Natural killer cell (primary cell): ENCODE measurements around the gene ADRA2C. TPM values are rescaled to one million over a fixed set of nuclear protein-coding genes. Genes with fewer than 3 reads are reported as not detected.

ENCODE experiments used
- ATAC-seq, 3 donors: fragments of 150-1000 bp in 2 of 3; fragments of 200-7000 bp in 1 of 3; cut with Tn5 transposase; 1 replicate in 1 of 3; 2 replicates in 2 of 3; pipeline ENCODE4 v1.10.0; 2021; ENCODE audit warnings: mild to moderate bottlenecking in 2 of 3, moderate library complexity in 2 of 3
- DNase-seq, 2 donors: peaks; one replicate each; pipeline versions ENCODE4 v3.0.0 to v3.0.0-alpha.2; 2013 to 2021; ENCODE audit warnings: mixed read lengths in 1 of 2
- H3K27ac ChIP-seq: one replicate; pipeline ENCODE4 v1.5.1; 2013; ENCODE audit warnings: mild to moderate bottlenecking, low read length
- H3K27me3 ChIP-seq: one replicate; pipeline ENCODE4 v1.6.1; 2013; ENCODE audit warnings: low read length; ENCODE audit not compliant: control insufficient read depth, insufficient read depth
- H3K36me3 ChIP-seq: one replicate; pipeline ENCODE4 v1.6.1; 2013; ENCODE audit warnings: low read length; ENCODE audit not compliant: control insufficient read depth, insufficient read depth
- H3K4me1 ChIP-seq: one replicate; pipeline ENCODE4 v1.6.1; 2013; ENCODE audit warnings: low read length; ENCODE audit not compliant: control insufficient read depth, insufficient read depth
- H3K4me3 ChIP-seq: one replicate; pipeline ENCODE4 v1.5.1; 2013; ENCODE audit warnings: low read length
- H3K9me3 ChIP-seq: one replicate; pipeline ENCODE4 v1.6.1; 2013; ENCODE audit warnings: low read length; ENCODE audit not compliant: control insufficient read depth, insufficient read depth
- H3K27ac Mint-ChIP-seq, 2 donors: one replicate each; pipeline ENCODE4 v1.8.0; 2022; ENCODE audit warnings: mild to moderate bottlenecking in 2 of 2, mixed read lengths in 2 of 2, moderate library complexity in 1 of 2
- H3K27me3 Mint-ChIP-seq, 2 donors: one replicate each; pipeline ENCODE4 v1.8.0; 2022; ENCODE audit warnings: low read depth in 2 of 2, mixed read lengths in 2 of 2
- H3K36me3 Mint-ChIP-seq: one replicate; pipeline ENCODE4 v1.8.0; 2022; ENCODE audit warnings: mixed read lengths
- H3K4me1 Mint-ChIP-seq, 2 donors: one replicate each; pipeline ENCODE4 v1.8.0; 2022; ENCODE audit warnings: mixed read lengths in 2 of 2
- H3K4me3 Mint-ChIP-seq: one replicate; pipeline ENCODE4 v1.8.0; 2022; ENCODE audit warnings: mild to moderate bottlenecking, moderate library complexity, mixed read lengths
- H3K9me3 Mint-ChIP-seq, 2 donors: one replicate each; pipeline ENCODE4 v1.8.0; 2022; ENCODE audit warnings: mixed read lengths in 2 of 2
- WGBS: methylation state at CpG from one replicate; pipeline ENCODE4 v1.1.7; 2013; ENCODE audit warnings: missing lambda C conversion rate; ENCODE audit not compliant: insufficient coverage; 5-methylcytosine and 5-hydroxymethylcytosine counted together
- intact Hi-C: fragments of 100-400 bp; cut with micrococcal nuclease; formaldehyde crosslinking; loops from one replicate; pipeline ENCODE4 v1.14.2; 2022
- total RNA-seq, 4 donors: library from RNA; stranded (reverse); fragments of 120-200 nt in 1 of 4; gene quantifications; one replicate each; pipeline versions ENCODE4 v1.2.3 to v1.2.4, GENCODE V29; 2013 to 2022
- TF ChIP-seq, protein P1 (sequence below): fragments of 200-600 bp; IDR thresholded peaks from one replicate; pipeline ENCODE4 v1.8.0; 2022; ENCODE audit warnings: antibody characterized with exemption

ADRA2C gene
- total RNA-seq, 3 donors from 2014 or later (not counting 1 experiment from before 2014, with no cell fraction given): not detected

DNA sequence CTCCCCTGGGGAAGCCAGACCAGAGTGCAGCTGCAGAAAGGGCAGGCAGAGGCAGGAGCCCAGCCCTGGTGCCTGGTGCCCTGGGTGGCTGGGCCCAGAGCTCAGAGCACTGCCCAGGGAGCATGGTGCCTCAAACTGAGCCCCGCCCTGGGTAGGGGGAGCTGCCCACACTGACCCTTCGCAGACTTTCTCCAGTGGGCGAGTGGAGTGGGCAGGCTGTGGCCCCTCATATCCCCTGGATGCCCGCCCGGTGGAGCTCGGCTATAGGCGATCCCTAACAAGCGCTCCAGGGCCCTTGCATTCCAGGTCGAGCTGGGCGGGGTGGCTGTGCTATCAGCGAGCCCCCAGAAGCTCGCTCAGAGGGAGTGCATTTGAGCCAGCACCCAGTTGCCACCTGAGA is 17.1 kb upstream of the ADRA2C start:
- Histone ChIP-seq H3K36me3 (no peaks in the 10 kb centered on the region), H3K27ac (no peak overlapping the region), H3K9me3 (no peaks in the 10 kb centered on the region), H3K27me3 (peaks cover 12% of the 10 kb centered on the region), H3K4me3 (no peak overlapping the region), H3K4me1 (no peaks in the 10 kb centered on the region)
- Mint-ChIP-seq H3K9me3 (no peaks in the 10 kb centered on the region), H3K36me3 (no peaks in the 10 kb centered on the region), H3K27ac (no peak overlapping the region), H3K27me3 (peaks cover 38 to 52% of the 10 kb centered on the region in 2 donors), H3K4me1 (peaks cover 0 to 6% of the 10 kb centered on the region in 2 donors), H3K4me3 (no peak overlapping the region)
- TF ChIP-seq, protein P1, sequence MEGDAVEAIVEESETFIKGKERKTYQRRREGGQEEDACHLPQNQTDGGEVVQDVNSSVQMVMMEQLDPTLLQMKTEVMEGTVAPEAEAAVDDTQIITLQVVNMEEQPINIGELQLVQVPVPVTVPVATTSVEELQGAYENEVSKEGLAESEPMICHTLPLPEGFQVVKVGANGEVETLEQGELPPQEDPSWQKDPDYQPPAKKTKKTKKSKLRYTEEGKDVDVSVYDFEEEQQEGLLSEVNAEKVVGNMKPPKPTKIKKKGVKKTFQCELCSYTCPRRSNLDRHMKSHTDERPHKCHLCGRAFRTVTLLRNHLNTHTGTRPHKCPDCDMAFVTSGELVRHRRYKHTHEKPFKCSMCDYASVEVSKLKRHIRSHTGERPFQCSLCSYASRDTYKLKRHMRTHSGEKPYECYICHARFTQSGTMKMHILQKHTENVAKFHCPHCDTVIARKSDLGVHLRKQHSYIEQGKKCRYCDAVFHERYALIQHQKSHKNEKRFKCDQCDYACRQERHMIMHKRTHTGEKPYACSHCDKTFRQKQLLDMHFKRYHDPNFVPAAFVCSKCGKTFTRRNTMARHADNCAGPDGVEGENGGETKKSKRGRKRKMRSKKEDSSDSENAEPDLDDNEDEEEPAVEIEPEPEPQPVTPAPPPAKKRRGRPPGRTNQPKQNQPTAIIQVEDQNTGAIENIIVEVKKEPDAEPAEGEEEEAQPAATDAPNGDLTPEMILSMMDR: no peak
- WGBS: 81% methylated on average over 12 of the region's 12 CpGs
- intact Hi-C loops: no loop called here
- no peak for DNase-seq
- no peak for ATAC-seq

DNA sequence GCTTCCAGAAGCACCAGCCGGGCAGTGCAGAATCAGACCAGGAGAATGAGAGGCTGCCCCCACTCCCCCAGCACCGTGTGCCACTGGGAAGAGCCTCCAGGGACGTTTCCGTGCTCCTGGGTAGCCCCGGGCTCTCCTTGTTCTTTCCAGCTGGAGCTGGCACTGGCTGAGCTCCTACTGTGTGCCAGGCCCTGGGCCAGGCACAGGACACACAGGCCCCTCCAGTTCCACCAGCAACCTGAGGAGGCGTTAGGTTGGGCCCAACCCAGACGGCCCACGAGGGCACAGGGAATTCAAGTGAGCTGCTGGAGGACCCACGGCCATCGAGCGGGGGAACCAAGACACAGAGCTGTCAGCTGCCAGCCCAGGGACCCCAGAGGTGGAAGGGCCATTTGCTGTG is 15.9 kb upstream of the ADRA2C start:
- Mint-ChIP-seq H3K4me1 (peaks cover 0 to 6% of the 10 kb centered on the region in 2 donors), H3K9me3 (no peaks in the 10 kb centered on the region), H3K36me3 (no peaks in the 10 kb centered on the region), H3K27ac (no peak overlapping the region), H3K4me3 (no peak overlapping the region), H3K27me3 (peaks cover 32 to 52% of the 10 kb centered on the region in 2 donors)
- Histone ChIP-seq H3K36me3 (no peaks in the 10 kb centered on the region), H3K27ac (no peak overlapping the region), H3K27me3 (peaks cover 9% of the 10 kb centered on the region), H3K4me3 (no peak overlapping the region), H3K9me3 (no peaks in the 10 kb centered on the region), H3K4me1 (no peaks in the 10 kb centered on the region)
- intact Hi-C loops: no loop called here
- WGBS: 78% methylated on average over 11 of the region's 11 CpGs
- no peak for ATAC-seq
- TF ChIP-seq, protein P1: no peak
- DNase-seq: no peak

DNA sequence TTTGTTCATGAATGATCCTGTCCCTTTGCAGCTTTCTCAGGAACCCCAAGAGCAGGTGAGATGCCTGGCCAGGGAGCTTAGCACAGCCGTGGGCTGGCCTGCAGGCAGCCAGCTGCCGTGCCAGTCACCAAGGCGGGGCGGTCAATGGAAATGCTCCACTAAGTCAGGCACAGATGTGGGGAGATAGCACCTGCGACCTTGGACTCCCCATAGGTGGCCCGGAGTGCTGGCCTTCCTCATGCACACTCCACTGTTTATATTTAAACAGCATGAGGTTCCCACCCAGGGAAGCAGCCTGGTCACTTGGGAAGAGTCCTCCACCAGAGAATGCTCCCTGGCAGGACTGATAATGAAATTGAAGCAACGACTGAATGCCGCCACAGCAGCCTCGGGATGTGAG is 14.2 kb upstream of the ADRA2C start:
- Histone ChIP-seq H3K36me3 (no peaks in the 10 kb centered on the region), H3K27me3 (peaks cover 2% of the 10 kb centered on the region), H3K9me3 (no peaks in the 10 kb centered on the region), H3K4me1 (no peaks in the 10 kb centered on the region), H3K27ac (no peak overlapping the region), H3K4me3 (no peak overlapping the region)
- H3K4me3 Mint-ChIP-seq: no peak overlapping the region
- H3K4me1 Mint-ChIP-seq: no peaks in the 10 kb centered on the region
- DNase-seq (no peak), ATAC-seq (no peak)
- peaks cover 23 to 52% of the 10 kb centered on the region in 2 donors for H3K27me3 Mint-ChIP-seq
- TF ChIP-seq, protein P1: no peak
- 87% methylated on average over 9 of the region's 9 CpGs for WGBS
- no peaks in the 10 kb centered on the region for H3K36me3 Mint-ChIP-seq
- H3K9me3 Mint-ChIP-seq: no peaks in the 10 kb centered on the region
- intact Hi-C loops: no loop called here
- H3K27ac Mint-ChIP-seq: no peak overlapping the region

DNA sequence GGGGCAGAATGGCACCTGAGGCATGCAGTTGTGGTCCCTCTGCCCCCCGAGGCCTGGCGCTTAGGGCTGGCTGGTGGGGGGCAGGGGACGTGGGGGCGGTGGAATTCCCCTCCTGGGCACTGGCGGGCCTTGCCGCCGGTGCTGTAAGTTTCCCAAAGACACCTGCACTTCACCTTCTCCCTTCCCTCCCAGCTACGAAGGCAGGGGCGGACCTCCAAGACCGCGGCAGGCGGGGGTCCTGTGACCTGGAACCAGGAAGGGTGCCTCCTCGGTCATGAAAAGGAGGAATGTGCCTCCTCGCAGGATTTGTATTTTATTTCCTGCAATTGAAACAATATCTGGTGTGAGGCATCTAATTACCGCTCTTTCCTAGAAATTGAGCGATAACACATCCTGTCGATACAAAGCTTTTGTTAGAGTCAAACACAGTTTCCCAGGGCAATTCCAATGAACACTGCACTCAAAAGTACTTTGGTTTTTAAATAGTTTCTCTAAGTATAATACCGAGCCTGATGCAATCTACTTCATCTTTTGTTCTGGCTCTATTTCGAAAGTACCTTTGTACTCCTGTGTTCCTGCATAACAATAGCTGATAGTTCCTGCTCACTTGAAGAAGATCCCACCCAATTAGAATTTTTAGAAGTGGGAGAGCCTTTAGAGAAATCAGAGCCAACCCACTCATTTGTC is 12.3 kb upstream of the ADRA2C start:
- TF ChIP-seq, protein P1: no peak
- Mint-ChIP-seq H3K9me3 (no peaks in the 10 kb centered on the region), H3K27ac (no peak overlapping the region), H3K36me3 (no peaks in the 10 kb centered on the region), H3K4me3 (no peak overlapping the region), H3K4me1 (no peaks in the 10 kb centered on the region), H3K27me3 (peaks cover 10 to 37% of the 10 kb centered on the region in 2 donors)
- ATAC-seq (no peak), DNase-seq (no peak)
- Histone ChIP-seq H3K4me3 (no peak overlapping the region), H3K4me1 (no peaks in the 10 kb centered on the region), H3K27ac (no peak overlapping the region), H3K36me3 (no peaks in the 10 kb centered on the region), H3K9me3 (no peaks in the 10 kb centered on the region), H3K27me3 (no peaks in the 10 kb centered on the region)
- intact Hi-C loops: no loop called here
- WGBS: 62% methylated on average over 19 of the region's 19 CpGs
